Measurements from ENCODE around the gene CHRDL2.

CHRDL2 gene

DNA sequence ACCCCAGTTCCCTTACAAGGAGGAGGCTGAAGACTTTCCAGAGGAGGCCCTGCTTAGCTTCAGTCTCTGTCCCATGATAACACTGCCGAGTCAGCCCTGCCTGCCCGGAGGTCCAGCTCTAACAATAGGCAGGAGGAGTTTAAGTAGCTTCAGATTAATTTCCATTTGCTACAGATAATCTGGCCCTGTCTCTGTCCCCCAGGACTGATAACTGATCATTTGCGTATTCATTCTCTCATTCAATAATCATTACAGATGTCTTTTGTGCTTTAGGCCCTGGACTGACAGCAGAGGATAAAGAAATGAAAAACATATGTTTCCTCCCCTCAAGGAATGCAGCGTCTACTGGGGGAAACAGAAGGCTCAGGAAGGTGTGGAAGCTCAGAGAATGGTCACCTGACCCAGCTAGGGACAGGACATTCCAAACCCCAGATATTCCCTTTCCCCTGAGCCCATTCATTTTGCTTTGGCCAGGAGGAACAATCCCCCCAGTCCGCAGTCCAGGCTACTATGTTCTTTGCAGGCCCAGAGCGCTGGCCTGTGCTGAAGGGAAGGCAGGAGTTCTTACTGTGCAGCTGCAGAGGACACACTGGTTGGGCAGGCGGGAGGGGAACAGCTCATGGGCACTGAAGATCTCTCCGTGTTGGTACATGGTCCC lies 20.8 kb downstream of the CHRDL2 start:
- no peak for DNase-seq (ENCODE audit: low spot score)

DNA sequence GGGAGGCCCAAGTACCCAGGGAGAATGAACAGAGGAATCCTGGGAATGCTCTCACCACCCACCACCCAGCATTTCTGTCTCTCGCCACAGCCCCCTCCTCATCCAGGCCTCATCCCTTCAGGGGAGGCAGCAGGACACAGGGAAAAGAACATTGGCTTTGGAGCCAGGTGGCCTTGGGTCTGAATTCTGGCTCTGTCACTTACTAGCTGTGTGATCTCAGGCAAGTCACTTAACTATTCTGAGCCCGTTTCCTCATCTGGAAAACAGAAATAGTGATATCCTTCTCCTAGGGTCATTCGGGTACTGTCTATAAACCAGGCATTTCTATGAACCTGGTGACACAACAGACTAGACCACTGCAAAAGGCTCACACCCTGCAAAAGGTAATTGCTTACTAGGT lies 22.1 kb downstream of the CHRDL2 start:
- DNase-seq (ENCODE audit: low spot score) = no peak

DNA sequence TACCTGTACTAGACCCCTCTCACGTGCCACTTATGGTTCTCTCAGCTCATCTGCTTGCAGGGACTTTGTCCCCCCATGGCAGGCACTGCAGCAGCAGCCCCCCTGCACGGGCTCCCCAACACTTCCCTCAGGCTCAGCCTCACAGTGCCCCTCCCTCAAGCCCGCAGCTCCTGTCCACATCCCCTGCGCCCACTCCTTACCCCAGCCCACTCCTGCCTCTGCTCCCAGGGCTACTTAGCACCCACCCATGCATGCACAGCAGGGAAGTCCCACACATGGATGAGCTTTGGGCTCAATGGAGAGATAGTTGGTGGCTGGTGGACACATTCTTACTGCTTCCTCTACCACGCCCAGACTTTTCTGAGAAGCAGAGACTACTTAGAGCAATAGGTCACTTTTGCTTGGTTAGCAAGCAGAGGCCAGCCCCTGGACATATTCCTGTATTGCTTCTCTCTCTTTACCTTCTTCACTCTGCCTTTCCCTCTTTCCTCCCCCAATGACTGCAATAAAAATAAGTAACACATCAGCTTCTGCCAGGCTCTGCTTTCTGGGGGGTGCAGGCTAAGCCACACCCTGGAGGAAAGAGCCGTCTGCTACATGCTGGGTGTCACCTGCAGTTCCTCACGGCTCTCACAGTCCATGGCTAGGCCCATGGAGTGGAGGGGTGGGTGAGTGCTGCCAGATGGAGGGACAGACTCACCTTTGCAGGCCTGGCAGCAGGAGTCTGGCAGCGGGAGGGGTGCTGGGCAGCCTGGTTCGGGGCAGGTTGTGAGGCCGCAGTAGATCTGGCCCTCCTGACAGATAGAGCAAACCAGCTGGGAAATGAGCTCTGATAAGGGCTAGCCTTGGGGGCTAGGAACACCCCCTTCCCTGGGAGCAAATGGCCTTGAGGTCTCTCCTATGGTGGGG lies 23.4 kb downstream of the CHRDL2 start:
- DNase-seq (ENCODE audit: low spot score) = no peak

DNA sequence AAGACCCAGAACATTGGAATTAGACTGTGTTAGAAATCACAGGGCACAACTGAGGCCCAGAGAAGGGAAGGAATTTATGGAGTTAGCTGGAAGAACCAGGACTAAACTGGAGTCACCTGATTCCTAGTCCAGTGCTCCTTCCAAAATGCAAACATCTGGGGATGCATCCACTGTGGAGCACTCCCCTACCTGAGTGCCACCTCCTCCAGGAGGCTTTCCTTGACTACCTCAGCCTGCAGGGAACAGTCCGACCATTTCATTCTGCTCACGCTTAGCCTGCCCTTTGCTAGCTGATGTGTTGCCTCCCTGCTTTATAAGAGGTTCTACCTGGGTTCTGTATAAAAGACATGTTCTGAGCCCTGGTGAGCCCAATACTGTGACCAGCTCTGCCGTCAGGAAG lies 24.0 kb downstream of the CHRDL2 start:
- DNase-seq (ENCODE audit: low spot score) = no peak

DNA sequence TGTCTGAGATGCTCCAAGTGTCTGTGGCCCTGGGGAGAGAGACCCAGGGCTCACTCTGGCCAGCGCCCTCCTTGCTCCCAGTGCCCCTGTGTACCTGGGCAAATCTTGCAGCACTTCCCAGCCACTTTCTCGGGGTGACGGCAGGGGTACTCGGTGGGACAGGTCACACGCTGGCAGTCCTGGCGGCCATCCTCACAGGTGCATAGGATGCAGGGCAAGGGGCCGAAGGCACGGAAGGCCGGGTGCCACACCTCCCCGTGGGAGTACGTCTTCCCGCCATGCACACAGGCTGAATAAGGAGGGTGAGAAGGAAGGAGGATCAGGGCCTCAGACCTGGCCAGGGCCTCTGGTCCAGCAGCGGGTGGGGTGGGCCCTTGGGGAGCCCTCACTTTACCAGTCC lies 28.0 kb downstream of the CHRDL2 start:
- DNase-seq (ENCODE audit: low spot score) = no peak

DNA sequence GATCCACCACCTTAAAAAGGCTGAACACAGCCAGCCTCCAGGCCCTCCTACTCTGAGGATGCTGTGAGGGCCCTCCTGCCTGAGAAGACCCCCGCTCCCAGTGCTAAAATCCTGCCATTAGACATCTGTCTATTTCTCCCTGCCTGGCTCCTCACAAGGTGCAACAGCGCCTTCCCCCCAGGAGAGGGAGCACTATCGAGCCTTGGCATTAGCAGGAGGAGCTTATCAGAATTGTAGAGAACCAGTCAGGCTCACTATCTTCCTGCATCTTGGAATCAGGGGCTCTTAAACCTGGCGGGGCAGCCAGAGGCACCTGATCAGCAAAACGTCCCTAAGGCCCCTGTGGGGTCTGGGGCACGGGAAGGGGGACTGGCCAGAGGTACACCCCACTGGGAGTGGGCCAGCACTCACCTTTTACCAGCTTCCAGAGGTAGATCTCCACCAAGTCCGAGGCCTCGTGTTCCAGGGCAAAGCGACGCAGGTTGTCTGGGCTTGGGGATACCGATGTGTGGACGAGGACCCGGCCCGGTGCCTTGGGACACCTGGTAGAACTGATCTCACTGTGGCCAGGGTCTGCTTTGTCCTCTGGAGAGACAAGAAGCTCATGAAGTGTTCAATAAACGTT lies 28.7 kb downstream of the CHRDL2 start:
- peak; percentile 66 for DNase-seq (ENCODE audit: low spot score)

DNA sequence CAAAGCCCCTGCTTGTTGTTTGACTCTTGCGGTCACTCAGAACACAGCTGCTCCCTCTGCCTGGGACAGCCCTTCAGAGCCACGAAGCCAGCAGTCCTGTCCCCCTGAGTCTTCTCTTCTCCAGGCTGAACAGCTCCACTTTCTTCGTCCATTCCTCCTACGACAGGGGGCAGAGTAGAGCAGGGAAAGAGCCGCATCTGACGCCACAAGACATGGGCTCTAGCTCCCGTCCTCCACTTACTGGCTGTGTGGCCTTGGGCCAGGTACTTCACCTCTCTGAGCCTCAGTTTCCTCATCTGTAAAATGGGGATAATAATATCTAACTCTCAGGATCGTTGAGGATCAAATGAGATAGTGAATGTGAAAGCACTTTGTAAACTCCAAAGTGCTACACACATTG lies 29.9 kb downstream of the CHRDL2 start:
- no peak for DNase-seq (ENCODE audit: low spot score)

DNA sequence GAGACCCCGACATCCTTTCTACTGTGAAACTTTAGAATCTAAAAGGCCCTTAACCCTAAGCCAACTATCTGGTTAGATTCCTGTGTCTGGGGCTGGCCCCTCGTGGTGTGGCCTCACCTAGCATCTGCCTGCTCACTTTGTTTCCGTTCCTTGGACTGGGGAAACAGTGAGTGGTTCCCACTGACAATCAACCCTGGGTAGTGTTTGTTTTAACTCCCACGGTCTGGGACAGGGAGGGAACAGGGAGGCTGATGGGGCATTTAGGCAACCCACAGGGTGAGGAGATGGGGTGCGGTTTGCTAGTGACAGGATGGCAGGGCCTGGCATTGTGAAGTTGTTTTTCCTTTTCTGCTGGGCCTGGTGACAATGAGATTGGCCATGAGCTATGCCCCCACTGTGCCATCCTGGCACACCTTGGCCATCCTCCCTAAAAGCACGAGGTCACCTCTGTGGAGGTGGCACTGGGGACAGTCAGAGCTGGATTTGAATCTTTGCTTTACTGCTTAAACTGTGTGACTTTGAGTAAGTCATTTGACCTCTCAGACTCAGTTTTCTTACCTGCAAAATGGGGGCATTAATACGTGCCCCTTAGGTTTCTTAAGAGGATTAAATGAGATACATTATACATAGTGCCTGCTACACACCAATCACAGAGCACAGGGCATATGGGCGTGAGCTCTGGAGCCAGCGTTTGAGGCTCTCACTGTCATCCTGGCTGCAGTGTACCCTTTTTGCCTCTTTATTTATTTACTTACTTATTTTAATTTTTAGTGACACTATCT lies 31.4 kb downstream of the CHRDL2 start:
- no peak for DNase-seq (ENCODE audit: low spot score)

DNA sequence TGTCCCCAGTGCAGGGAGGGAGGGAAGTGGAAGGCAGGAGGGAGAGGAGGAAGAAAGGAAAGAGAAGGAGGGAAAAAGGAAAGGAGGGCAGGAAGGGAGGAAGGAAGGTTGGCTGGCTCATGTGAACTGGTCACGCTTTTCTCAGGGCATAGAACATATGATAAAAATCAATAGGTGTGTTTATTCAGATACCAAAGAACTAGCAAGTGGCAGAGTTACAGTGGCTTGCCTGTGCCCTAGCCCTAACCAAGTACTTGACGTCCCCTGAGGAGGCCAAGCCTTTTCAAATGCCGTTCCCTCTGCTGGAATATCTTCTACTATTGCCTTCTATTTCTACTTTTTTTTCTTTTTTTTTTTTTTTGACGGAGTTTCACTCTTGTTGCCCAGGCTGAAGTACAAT lies 33.5 kb downstream of the CHRDL2 start:
- DNase-seq (ENCODE audit: low spot score) = no peak

DNA sequence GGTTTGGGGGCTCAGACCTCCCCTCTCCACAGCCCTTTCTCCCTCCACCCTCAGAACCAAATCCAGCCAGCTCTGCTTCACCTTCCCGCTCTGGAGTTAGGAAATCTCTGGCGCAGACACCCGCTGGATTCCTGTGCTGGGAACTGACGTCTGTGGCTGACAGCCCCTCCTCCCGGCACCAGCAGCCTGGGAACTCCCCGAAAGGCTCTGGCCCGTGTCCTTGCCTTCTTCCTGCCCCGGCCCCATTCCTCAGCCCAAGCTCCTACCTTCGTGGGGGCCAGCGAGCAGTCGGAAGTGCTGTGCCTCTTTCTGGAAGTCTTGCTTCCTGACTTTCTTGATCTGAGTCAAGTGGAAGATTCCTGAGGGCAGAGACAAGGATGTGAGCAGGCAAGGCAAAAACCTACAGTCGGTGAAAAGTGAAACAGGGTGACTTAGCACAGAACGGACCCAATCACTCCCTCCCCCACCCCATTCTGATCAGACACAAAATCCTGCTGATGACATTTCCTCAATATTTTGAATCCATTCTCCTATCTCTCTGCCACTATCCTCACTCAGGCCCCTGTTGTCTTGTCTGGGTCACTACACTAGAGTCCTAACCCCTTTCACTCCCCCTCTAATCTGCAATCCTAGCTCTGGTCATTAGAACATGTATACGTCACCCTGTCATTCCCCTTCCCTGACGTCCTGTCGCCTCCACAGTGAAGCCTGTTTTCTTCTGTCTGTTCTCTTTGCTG lies 34.1 kb downstream of the CHRDL2 start:
- no peak for DNase-seq (ENCODE audit: low spot score)

DNA sequence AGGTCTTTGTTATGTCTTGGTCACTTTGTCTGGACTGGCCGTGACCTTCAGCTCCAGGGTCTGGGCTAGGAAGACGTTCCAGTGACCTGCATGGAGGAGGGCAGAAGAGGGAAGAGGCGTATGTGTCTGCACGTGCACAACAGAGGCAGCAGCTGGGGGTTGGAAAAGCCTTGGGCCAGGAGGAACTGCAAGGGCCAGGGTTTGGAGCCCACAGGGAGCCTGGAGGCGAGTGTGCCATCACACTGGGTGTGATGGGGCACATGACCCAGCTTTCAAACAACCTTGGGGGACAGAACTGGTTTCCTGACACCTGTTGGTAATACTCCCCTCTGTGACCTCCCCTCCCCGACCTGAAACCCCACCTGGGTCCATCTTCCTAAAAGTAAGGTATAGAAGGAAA lies 34.7 kb downstream of the CHRDL2 start:
- no peak for DNase-seq (ENCODE audit: low spot score)

DNA sequence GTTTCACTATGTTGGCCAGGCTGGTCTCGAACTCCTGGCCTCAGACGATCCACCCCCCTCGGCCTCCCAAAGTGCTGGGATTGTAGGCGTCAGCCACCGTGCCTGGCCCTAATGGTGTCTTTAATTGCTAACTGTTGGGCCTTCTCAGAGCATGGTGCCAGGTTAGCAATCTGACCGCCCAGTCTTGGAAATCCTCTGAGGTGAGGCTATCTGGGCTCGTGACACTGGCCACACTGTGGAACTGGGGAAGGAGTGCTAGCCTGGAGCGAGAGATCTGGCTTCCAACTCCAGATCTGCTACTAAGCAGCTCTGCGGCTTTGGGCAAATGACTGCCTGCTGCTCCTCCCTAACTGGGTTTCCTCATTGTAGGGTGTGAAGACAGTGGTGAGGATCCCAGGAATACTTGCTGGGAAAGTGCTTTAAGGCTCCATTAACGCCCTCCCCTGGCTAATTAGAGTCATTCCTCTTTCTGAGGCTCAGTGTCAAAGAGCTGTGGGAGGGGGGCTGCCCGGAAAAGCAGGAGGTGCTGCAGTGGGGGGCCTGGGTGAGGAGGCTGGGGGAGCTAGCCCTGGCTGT lies 35.4 kb downstream of the CHRDL2 start:
- no peak for DNase-seq (ENCODE audit: low spot score)

DNA sequence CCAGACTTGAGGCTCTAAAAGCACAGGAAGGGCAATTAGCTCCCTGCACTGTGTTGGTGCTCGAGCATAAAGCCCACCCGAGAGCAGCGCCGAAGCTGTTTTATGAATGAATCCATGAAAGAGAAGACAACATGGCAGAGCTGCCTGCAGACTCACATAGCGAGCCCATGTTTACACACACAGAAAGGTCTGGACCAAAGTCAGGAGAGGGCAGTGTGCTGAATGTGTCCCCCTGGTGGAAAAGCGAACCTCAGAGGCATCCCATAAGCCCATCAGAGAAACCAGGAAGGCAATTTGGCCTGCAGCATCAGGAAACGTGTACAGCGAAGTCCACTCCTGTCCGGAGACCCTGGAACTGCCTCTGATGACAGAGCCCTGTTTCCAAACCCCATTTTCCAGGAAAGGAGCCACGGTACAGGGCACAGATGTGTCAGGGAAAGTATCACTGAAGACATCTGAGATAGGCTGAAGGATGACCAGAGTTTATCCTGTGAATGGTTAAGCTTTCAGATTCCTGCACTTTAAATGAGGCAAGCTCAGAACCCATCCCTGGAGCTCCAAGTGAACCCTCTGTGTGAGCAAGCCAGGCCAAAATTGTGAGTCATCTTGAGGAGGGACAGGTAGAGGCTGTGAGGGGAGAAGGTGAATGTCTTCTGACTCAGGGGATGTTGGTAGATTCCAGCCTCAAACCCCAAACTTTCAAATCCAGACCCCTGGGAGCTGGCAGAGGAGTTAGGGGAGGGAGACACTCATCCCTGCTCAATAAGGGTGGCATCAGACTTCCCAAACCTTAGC lies 36.9 kb downstream of the CHRDL2 start:
- DNase-seq (ENCODE audit: low spot score) = no peak

DNA sequence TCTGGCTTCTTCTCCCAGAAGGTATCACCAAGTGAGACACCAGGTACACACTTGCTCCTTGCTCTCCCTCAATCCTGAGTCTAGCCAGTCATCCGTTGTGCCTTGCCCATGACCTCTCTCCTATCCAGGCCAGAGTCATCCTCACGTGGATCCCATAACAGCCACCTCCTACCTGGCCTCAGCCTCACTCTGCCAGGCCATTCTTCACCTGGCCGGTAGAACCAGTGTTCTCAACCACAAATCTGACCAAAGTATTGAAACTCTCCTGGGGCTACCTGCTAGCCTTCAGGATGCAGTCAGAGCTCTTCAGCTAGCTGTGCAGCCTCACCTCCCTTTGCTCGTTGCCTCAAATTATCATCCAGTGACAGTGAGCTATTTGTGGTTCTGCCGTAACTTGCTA lies 37.7 kb downstream of the CHRDL2 start:
- no peak for DNase-seq (ENCODE audit: low spot score)

DNA sequence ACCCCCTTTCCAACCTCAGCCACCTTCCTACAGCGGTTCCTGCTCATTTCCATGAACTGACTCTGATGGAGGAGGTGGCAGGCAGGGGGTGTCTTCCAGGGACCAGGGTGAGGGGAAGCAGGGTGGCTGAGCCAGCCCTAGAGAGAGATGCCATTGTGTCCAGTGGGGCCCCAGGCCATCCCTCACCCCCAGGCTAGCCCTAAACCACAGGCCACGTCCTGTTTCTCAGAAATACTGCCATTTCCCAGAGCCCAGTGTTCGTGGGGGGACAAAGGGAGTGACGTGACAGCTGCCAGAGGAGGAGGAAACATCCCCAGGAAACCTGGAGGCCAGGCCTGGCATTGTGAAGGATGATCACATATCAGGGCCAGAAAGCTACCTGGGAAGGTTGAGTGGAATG lies 39.5 kb downstream of the CHRDL2 start:
- no peak for DNase-seq (ENCODE audit: low spot score)

DNA sequence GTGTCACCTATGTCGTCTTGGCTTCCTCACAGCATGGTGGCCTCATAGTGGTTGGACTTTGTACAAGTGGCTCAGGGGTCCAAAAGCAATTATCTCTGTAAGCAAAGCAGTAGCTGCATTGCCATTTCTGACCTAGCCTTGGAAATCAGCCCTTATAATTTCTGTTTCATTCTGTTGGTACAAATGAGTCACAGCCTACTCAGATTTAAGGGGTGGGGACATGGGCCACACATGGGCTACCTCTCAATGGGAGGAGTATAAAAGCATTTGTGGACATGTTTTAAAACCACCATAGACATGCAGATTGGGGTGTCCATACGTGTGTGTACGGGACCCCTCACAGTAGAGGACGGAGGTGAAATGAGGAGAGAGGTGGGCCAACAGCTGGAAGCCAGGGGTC lies 41.6 kb downstream of the CHRDL2 start:
- no peak for DNase-seq (ENCODE audit: low spot score)

DNA sequence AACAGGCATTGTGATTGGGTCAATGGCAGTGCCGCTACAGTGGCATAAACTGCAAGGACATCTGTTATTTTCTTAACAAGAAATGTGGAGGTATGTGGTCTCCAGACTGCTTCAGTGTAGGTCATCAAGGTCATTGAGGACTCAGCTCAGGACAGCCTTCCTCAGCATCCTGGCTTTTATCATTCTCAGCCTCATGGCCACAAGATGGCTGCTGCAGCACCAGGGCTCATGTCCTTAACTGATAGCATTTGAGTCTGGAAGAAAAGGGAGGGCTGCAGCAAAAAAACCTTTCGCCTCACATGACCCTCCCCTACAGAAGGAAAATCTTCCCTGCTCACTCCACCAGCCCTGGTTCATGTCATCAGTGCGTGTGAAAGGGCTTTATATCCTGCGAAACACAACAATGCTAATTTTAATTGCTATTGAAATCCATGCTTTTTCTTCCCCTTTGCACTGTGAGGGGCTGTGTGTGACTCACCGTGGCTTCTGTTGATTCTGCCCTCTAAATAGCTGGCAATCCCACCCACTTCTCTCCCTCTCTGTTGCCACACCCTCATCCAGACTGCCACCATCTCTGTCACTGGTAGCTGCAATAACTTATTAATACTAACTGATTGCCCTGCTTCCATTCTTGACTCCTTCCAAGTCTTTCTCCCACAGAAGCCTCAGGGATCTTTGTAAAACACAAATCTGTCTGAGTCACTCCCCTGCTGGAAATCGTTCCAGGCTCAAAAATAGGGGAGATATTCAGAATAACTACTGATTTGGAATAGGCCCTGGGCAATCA lies 43.8 kb downstream of the CHRDL2 start:
- no peak for DNase-seq (ENCODE audit: low spot score)

DNA sequence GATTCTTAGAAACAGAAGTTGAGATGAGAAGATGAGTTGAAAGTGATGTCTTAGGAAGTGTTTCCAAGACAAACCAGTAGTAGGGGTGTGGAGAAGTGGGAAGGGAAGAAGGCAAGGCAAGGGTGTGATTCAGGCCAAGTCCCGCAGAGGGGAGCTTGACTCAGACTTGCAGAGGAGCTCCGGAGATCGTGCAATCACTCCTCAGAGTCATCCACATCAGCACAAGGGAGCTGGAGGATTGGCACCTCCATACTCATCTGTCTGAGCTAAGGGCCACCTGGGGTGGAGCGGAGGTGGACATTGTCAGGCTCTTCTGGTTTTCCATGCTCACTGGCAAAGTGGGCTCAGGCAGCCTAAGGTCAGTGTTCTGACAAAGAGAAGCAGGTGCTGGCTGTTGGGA lies 44.4 kb downstream of the CHRDL2 start:
- DNase-seq (ENCODE audit: low spot score) = no peak

DNA sequence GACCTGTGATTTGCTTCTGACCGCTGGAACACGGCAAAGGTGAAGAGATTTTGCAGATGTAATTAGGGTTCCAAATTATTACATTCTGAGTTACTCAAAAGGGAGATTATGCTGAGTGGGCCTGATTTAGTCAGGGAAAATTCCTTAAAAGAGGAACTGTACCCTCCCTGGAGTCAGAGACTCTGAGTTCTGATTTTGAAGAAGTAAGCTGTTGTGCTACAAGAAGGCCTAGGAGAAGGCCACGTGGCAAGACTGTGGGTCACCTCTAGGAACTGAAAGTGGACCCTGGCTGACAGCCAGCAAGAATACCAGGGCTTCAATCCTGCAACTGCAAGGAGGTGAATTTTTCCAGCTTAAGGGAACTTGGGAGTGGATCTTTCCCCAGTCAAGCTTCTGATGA lies 45.3 kb downstream of the CHRDL2 start:
- peak; percentile 56 for DNase-seq (ENCODE audit: low spot score)

DNA sequence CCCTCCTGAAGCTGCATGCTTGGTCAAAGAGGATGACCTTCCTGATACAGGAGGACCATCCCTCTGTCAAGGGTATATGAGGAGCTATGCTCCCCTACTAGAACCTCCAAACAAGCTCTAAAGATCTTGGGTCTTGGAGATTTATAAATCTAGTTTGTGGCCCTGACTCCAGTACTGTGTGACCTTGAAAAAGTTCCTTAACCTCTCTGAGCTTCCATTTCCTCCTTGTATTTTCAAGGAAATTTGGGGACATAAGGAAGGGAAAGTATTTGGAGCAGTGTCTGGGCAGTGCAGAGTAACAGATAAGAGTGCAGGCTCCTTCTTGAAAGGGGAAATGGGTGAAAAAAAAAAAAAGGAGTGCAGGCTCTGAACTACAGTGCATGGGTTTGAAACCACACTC lies 45.9 kb downstream of the CHRDL2 start:
- DNase-seq (ENCODE audit: low spot score) = no peak
